MV-4-11 (cell line): Measurements from ENCODE around the gene LSM7.

Source experiments
- DNase-seq: peaks from one replicate; lab custom pipeline; 2025; lab: John Stamatoyannopoulos, UW

LSM7 gene

DNA sequence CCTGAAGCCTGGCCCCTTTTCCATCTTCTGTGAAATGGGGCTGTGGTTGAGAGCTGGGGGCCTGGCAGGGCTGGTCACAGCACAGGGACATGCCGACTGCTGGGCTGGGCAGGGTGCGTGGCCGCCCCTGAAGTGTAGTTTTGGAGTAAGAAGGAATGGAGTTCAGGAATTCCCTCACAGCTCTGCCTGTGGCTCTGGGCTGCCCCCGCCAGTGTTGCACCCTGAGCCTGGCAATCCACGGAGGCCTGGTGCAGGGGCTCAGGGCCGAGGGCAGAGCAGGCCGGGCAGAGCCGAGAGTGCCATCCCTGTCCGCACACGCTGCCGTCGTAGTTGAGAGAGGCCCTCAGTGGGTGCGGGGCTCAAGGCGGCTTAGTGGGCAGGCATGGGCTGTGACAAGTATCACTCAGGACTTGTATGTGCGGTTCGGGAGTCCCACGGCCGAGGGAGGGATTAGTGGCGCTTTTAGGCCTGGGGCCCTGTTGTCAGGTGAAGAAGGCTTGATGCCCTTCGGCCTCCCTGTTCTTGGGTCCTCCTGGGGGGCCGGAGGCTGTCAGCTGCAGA lies 9.7 kb upstream of the LSM7 start:
- DNase-seq: no peak

DNA sequence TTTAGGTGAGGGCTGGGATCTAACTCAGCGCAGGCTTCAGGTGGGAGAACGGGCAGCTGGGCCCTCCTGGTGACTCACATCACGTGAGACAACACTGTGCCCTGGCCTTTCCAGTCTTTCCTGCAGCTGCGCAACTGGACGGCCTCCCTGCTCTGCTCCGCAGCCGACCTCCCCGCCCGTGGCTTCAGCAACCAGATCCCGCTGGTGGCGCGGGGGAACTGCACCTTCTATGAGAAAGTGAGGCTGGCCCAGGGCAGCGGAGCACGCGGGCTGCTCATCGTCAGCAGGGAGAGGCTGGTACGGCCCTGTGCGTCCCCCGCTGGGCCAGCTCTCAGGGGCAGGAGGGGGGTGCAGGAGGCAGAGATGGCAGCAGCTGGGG lies 8.9 kb upstream of the LSM7 start:
- DNase-seq: peak; percentile 18

DNA sequence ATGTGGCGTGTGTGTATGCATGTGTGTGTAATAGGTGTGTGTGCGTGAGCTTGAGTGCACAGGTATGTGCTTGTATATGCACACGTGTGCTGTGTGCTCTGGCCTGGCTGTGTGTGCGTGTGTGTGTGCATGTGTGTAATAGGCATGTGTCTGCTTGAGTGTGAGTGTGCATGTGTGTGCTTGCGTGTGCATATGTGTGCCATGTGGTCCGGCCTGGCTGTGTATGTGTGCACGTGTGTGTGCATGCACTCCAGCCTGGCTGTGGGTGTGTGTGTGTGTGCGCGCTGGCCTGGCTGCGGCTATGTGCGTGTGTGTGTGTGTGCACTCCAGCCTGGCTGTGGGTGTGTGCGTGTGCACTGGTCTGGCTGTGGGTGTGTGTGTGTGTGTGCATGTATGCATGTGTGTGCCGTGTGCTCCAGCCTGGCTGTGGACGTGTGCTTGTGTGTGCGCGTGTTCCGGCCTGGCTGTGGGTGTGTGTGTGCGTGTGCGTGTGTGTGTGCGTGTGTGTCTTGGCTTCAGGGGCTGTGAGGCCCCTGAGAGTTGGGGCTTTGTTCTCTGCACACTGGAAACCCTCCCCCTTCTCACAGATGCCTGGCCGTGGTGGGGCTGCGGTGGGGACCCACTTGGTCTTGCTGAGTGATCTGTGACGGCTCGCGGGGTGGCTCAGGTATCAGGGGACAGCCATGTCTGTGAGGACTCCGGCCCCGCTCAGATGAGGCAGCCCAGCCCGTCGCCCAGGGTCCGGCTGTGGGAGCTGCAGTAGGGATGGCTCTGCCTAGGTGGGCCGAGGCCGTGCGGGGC lies 8.3 kb upstream of the LSM7 start:
- DNase-seq: no peak

DNA sequence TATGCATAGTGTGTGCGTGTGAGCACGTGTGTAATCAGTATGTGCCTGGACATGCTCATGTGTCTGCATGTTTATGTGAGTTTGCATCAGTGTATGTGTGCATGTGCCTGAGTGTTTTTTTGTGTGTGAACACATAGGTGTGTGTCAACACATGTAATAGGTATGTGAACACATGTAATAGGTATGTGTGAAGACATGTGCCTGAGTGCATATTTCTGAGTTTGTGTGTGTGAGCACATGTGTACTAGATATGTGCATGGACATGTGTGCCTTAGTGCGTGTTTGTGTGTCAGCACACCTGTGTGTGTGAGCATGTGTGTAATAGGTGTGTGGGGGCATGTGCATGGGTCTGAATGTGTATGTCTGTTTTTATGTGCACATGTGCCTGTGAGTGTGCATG lies 7.5 kb upstream of the LSM7 start:
- DNase-seq: no peak

DNA sequence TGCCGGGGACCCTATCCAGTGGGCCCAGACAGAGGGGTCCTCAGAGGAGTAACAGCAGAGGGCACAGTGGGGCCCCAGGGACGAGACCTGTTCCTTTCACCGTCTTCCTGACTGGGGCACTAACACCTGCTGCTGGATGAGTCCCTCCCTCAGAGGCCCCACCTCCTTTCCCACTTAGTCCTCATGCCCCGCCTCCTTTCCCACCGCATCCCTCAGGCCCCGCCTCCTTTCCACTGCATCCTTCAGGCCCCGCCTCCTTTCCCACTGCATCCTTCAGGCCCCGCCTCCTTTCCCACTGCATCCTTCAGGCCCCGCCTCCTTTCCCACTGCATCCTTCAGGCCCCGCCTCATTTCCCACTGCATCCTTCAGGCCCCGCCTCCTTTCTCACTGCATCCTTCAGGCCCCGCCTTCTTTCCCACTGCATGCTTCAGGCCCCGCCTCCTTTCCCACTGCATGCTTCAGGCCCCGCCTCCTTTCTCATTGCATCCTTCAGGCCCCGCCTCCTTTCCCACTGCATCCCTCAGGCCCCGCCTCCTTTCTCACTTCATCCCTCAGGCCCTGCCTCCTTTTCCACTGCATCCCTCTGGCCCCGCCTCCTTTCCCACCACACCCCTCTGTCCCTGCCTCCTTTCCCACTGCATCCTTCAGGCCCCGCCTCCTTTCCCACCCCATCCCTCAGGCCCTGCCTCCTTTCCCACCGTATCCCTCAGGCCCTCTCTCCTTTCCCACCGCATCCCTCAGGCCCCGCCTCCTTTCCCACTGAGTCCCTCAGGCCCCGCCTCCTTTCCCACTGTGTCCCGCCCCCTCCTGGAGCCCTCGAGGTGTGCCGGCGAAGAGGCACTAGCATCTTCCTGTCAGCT lies 6.8 kb upstream of the LSM7 start:
- DNase-seq: no peak

DNA sequence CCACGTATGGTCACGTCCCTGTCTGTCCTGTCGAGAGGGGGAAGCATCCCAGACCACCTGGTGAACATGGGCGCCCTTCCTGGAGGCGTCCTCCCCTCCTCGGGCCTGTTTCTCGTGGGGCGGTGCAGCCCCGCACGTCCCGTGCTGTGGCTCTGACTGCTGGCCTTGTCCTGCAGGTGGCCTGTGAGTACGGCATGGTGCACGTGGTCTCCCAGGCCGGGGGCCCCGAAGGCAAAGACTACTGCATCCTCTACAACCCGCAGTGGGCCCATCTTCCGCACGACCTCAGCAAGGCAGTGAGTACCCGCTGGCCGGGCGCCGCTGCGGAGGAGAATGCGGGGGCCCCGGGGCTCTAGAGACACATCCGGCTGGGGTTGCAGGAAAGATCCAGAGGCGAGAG lies 6.0 kb upstream of the LSM7 start:
- no peak for DNase-seq

DNA sequence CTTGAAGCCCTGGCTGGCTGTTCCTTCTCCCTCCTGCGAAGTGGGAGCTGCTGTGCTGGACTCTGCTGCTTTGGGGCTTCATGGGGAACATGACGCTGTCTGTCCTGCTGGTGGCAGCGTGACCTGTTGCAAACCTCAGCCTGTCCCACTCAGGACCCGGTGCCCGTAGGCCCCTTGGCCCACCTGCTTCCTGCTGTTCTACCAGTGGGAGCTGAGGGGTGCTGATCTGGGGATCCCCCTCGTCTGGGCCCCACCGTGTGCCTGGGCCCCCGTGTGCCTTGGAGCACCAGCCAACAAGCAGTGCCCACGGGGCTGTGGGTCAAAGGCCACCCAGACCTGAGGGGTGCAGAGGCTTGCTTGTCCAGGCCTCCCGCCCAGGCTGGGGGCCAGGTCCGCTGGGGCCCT lies 5.4 kb upstream of the LSM7 start:
- no peak for DNase-seq

DNA sequence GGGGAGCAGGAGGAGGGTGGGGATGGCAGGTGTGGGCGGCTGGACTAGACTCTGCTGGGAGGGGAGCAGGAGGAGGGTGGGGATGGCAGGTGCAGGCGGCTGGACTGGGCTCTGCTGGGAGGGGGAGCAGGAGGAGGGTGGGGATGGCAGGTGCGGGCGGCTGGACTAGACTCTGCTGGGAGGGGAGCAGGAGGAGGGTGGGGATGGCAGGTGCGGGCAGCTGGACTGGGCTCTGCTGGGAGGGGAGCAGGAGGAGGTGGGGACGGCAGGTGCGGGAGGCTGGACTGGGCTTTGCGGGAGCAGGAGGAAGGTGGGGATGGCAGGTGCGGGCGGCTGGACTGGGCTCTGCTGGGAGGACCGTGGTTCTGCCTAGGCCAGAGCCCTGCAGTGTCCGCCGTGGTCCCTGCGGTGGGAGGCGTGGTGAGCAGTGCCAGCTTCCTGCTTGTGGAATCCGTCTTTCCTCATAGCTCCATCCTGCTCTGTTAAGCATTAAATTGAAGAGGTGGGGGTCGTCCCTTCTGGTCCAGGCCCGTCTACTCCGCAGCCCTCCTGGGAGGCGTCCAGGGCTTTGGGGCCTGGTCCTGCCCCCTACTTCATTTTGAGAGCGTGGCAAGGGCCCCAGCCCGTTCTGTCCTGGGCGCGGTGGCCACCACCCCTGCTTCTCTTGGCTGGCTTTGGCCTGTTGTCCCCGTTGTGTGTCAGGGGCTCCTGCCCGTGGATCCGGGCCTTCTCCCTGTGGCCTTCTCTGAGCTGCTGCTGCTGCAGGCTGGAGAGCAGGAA lies 4.8 kb upstream of the LSM7 start:
- DNase-seq: no peak

DNA sequence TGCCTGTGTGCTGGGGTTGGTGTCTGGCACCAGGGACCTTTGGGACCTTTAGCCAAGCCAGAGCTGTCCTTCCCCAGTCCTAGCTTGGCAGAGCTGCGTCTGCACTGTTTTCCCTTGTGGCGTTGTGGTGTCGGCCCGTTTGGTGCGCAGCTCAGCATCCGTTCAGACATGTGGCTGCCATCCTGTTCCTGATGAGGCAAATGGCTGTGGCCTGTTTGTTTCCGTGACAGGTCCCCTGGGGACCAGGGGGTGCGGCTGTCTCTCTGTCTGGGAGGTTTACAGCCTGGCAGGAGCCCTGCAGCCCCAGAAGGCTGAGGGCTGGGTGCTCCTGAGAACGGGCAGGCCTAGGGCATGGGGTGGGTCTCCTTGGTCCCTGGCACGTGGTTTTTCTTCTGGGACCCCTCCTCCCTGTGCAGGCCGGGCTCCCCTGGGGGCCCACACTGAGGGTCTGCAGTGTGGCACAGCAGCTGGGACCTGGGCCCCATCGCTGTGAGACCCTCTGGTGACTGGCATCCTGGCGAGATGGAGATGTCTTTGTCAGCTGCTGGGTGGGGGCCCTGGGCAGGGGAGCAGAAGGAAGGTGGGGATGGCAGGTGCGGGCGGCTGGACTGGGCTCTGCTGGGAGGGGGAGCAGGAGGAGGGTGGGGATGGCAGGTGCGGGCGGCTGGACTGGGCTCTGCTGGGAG lies 4.1 kb upstream of the LSM7 start:
- no peak for DNase-seq

DNA sequence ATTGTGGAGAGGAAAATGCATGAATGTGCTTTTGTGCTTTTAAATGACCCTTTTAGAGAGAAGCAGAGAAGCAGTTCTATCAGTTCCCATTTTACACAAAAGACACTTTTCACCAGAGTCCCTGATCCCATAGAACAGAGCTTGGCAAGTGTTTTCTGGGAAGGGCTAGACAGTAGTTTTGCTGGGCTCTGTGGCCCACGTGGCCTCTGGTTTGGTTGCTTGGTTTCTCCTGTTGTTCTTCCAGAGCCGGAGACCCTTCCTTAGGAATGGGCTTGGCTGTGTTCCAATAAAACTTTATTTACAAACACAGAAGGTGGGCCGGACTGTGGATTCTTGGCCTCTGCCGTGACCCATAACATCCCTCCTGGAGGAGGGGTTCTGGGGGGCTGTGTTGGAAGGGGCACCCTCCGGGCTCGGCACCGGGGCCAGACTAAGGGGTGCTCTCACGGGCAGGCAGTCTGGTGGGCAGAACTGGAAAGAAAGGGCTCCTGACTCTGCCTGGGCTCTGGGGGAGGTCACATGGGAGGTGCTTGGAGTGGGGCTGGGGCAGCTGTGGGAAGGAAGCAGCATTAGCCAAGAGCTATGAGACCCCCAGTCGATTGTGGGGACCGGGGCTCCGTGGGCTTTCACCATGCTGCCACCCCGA lies 3.3 kb upstream of the LSM7 start:
- no peak for DNase-seq

DNA sequence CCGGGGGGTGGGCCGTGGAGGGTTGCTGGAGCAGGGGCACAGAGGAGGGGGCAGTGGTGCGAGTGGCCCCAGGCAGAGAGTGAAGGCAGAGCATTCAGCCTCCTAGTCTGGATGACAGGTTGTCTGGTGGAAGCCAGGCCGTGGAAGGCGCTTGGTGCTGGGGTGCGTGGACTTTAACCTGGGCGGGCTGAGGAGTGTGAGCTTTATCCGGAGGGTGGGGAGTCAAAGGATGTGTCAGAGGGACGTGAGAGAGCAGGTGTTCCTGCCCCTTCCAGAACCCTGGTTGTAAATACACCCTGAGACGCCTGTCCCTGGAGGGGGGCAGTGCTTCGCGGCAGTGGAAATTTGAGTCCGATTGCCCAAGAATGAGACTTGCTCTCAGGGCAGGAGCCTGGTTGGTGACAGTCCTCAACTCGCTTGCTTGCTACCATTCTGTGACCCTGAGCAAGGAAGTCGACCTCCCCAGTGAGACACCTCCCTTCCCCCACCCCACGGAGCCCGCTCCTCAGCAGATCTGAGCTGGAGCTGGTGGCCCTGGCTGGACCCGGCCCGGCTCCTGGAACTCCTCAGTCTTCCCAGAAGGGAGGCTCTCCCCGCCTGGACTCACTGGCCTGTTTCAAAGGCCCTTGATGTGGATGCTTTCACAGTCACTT lies 2.4 kb upstream of the LSM7 start:
- DNase-seq: peak; percentile 53

DNA sequence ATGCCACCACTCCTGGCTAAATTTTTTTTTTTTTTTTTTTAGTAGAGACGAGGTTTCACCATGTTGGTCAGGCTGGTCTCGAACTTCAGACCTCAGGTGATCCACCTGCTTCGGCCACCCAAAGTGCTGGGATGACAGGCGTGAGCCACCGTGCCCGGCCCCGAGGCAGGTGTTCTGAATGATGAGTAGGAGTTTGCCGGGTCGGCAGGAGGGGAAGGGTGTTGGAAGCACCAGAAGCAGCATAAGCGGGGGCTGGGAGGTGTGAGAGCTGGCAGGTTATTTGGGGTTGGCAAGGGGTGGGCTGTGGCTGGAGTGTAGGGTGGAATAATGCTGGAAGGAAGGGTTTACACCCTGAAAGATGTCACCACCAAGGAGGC lies 1.9 kb upstream of the LSM7 start:
- DNase-seq: no peak

DNA sequence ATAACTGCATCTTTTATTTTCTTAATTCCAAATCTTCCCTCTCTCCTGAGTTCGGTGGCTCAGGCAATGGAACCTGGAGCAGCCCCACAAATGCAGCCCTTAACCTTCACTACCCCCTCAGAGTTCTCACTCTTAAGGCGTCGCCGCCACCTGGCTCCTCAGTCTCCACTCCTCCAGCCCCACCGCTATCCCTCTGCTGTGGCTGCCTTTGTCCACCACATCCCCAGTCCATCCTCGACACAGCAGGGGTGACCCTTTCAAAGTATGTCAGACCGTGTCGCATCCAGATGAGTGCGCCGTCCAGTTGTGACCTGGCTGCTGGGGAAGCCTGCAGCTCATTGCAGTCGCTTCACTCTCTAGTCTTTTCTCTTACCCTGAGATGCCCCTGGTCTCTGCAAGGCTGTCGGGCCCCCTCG lies 1.1 kb upstream of the LSM7 start:
- DNase-seq: no peak

DNA sequence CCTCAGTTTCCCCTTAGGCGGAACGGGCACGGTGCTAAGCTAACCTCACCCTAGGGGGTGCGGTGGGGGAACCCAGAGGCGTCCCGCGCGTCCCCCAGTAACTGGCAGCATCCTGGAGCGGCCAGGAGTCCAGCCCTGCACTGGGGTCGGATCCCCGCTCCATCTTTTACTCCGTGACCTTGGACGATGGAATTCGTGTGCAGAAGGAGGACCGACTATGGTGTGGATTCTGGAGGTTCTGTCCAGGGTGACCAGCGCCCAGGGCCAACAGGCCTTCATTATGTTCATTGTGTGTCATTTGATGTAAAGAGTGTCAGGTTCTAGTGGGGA lies 728 bp upstream of the LSM7 start:
- no peak for DNase-seq

DNA sequence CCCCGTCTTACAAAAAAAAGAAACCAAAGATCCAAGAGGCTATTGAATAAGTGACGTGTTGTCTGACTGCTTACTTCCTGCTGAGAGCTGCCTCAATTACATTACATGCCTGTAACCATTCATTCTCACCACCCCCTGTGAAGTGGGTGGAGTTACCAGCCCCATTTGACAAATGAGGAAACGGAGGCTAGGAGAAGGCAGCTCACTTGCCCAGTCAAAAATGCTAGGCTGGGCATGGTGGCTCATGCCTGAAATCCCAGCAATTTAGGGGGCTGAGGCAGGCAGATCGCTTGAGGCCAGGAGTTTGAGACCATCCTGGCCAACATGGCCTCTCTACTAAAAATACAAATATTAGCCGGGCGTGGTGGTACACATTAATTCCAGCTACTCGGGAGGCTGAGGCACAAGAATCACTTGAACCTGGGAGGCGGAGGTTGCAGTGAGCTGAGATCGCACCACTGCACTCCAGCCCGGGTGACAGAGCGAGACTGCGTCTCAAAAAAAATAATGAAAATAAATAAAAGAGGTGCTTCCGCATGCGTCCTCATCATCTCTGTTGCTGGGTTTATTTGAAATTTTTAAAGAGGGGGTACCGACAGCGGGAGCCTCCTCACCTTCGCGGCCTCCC lies 499 bp downstream of the LSM7 start:
- DNase-seq: peak; percentile 84

DNA sequence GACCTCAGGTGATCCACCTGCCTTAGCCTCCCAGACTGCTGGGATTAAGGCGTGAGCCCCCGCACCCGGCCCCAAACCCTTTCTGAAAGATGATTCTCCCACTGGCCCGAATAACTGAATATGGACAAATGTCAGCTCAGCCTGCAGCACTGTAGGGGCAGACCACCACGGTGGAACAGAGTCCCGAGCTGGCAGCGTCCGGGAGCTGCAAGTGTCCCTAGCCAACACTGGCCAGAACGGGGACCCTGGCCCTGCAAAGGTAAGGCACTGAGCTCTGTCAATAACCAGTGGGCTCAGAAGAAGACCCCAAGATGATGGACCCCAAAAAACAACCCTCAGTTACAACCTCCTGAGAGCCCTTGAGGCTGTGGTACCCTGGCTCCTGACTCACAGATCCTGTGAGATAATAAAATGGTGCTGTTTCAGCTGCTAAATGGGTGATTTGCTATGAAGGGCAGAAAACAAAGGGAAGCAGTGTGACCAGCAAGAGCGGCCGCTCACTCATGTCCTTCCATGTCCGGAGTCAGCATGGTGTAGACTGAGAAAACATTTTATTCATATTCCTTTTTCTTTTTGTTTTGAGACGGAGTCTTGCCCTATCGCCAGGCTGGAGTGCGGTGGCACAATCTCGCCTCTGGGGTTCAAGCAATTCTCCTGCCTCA lies 1.6 kb downstream of the LSM7 start:
- no peak for DNase-seq

DNA sequence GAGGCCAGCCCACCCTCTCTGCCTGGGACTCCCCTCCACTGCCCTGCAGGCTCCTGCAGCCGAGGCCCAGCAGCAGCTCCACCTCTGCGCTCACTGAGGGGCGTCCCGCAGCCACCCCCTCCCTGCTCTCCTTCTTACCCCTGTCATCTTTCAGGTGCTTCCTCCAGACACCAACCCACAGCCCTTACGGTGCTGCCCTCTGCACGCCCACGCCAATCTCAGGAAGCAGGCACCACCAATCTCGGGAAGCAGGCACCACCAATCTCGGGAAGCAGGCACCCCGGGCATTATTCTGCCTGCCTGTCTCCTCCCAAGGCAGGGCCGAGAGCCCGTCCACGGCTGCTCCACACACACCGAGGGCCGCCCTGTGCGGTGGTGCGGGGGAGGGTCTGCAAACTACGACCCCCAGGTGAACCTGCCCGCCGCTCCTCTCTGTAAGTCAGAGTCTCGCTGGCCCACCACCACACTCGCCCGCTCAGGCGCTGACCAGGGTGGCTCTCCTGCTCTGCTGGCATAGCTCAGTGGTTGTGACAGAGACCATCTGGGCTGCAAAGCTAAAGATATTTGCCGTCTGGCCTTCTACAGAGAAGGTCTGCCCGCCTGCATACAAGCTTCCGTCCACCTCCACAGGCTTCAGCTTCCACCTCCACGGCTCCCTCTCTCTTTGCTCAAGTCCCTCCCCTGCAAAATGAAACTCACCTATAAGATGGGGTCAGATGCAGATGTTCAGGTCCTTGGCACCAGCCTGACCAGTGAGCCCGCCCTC lies 2.9 kb downstream of the LSM7 start:
- no peak for DNase-seq

DNA sequence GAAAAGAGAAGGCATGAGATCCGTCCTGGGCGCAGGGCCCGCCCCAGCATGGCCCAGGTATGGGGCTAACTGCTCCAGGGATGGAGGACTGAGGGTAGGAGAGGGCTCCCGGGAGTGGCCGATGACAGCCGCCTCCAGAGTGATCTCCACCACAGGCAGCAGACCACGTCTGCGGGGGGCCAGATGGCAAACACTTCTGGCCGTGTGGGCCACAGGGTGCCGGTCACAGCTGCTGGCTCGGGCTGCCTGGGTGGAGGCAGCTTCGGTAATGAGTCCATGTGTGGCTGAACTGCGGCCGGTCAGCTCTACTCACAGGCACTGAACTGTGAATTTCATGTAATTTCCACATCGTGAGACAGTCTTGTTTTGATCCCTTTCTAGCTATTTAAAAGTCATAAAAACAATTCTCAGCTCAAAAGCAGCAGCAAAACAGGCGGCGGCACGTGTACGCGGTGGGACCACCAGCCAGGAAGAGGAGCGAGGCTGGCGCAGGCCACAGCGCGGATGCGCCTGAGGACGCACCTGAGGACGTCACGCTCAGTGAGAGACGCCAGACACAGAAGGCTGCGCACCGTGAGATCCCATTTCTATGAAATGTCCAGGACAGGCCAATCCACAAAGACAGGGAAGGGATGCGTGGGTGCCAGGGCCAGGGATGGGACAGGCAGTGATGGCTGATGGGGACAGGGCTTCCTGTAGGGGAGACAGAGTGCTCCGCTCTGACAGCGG lies 4.0 kb downstream of the LSM7 start:
- DNase-seq: no peak
